GM19193 (cell line): Measurements from ENCODE around the gene NRXN3.

Experiments used
- POLR2A ChIP-seq: IDR thresholded peaks from 4 replicates; pipeline ENCODE4 v1.6.1; 2011; ENCODE audit not compliant: insufficient read depth, insufficient read length; ENCODE audit errors: extremely low read depth

NRXN3 gene

GRCh38 chr14:78611796-78612571 is 441.8 kb downstream of the NRXN3 start:
- TF ChIP-seq POLR2A = no peak

GRCh38 chr14:78612666-78613065 is 442.5 kb downstream of the NRXN3 start:
- no peak for TF ChIP-seq POLR2A

DNA sequence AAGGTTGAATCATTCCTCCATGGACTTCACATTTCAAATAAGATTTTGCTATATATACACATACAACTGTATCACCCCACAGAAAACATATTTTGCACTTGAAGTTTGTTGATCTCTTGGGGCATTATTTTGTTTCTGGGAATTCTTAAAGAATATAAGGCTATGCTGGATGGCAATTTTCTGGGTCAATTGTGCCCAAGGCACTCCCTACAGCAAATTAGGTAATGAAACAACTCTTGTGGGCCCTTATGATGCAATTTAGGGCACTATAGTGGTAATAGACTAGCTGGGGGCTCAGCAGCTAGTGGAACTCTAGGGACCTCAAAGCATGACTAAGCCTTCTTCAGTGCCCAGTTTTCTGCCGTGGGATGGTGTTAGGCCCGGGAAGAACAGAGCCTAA is 444.4 kb downstream of the NRXN3 start:
- no peak for TF ChIP-seq POLR2A

- TF ChIP-seq POLR2A = no peak
These were observed 447.6 kb downstream of the NRXN3 start for GRCh38 chr14:78617735-78618134.

DNA sequence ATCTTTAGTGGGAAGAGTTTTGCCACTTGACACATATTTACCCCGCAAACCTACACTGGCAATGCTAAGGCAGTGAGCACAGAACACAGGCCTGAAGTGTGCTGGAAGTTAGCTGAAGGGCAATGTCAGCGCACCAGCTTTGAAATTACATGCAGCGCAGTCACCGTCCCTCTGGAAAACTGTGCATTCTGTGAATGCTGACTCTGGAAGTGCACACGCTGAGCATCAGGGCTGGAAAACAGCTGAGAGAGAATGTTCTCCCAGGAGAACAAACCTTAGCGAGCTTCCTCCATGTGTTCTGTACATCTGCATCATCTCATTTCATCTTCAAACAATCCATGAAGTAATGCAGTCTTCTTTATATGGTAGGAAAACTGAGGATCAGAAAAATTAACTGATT is 448.2 kb downstream of the NRXN3 start:
- no peak for TF ChIP-seq POLR2A

GRCh38 chr14:78627114-78627513 is 456.9 kb downstream of the NRXN3 start:
- TF ChIP-seq POLR2A = no peak

GRCh38 chr14:78631551-78631950 is 461.4 kb downstream of the NRXN3 start:
- TF ChIP-seq POLR2A = no peak

DNA sequence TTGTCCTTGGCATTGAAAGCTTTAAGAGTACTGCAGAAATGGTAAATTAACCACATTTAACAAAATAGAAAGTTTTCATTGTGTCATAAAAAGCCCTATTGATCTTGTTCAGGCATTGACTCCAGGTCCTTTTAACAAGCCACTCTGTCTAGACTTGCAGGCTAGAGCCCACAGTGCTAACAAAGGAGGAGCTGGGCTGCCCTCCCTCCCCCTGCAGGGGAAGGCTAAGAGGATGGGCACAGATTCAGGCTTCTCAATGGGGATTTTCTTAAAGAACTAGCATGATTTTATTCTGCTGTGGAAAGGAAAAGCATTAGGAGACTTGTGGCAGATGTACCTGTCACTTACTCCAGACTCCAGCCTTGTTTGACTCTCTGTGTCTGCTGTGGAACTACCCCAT is 463.6 kb downstream of the NRXN3 start:
- no peak for TF ChIP-seq POLR2A

- TF ChIP-seq POLR2A = no peak
These were observed 467.3 kb downstream of the NRXN3 start for GRCh38 chr14:78637489-78637888.

GRCh38 chr14:78637908-78638475 is 467.8 kb downstream of the NRXN3 start:
- no peak for TF ChIP-seq POLR2A

DNA sequence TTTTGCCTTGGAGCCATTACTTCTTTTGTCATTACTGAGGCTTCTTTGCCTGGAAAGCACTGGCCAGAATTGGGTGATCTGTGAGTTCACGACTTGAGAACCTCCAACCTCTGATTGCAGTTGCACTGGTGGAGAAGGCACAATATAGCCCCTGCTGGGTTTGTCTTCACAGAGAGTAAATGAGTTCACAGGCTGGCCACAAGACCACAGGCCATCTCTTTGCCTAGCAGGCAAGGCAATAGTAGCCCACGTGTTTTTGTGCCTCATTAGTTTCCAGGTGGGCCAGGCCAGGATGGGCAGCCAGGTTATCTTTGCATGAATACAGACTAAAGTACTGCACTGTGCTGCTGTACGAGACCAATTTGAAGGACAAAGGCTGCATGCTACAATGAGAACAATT is 468.8 kb downstream of the NRXN3 start:
- no peak for TF ChIP-seq POLR2A

DNA sequence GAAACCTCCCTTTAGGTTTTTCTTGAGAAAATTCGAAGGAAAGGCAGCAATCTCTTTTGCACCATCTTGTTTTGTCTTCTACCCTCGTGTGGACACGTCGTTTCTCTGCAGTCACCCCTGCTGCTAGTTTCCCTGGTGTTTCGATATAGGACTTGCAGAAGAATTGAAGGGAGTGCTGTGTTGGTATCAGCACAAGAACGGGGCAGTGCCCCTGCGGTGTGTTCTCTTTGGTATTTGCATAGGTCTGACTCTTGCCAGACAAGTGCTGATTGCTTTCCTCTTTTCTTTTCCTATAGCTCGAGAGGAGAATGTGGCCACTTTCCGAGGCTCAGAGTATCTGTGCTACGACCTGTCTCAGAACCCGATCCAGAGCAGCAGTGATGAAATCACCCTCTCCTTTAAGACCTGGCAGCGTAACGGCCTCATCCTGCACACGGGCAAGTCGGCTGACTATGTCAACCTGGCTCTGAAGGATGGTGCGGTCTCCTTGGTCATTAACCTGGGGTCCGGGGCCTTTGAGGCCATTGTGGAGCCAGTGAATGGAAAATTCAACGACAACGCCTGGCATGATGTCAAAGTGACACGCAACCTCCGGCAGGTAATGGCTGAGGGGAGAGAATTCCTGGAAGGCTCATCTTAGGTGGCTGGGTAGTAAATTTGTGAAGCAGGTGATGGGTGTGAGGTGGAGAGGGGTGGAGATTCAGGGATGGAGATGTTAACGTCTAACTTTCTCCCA is 474.8 kb downstream of the NRXN3 start:
- TF ChIP-seq POLR2A = no peak

GRCh38 chr14:78652727-78653126 is 482.6 kb downstream of the NRXN3 start:
- no peak for TF ChIP-seq POLR2A

- no peak for TF ChIP-seq POLR2A
These were observed 483.0 kb downstream of the NRXN3 start for GRCh38 chr14:78653173-78653572.

DNA sequence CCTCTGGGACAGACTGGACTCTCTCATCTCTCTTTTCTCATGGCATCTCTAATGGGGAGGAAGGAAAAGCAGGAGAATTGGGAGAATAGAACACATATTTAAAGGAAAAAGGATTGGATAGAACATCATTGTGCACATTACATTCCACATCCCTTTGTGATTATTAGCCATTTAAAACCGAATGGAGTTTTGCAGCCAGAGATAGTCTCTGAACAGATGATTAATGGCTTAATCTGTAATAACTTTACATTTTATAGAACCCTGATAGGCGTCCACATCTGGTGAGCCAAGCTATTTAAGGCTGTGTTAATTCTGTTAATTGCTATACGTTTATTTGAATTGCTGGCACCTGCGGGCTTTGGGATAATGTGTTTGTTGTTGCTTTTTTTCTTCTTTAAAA is 487.3 kb downstream of the NRXN3 start:
- TF ChIP-seq POLR2A = no peak

DNA sequence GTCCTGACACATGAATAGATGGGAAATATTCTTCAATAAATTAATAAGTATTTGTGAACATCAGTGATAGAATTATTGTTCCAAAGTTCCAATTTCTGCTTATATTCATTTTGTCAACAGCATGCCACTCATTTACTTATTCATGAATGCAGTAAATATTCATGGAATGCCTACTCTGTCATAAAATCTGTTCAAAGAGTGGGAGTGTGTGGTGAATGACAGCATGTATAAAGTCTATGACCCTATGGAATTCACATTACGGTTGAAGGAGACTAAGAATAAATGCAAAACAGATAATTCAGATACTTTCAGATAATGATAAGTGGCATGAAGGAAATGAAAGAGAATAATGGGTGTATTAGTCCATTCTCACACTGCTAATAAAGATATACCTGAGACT is 494.7 kb downstream of the NRXN3 start:
- TF ChIP-seq POLR2A = no peak
